NCI-H1105 (cell line): Measurements from ENCODE around the gene ZNF283.
"Not testable (repeated sequence)": the region's sequence is repeated elsewhere in the genome, so short reads cannot be mapped to it uniquely, and the experiment has no call there.

Experiments used
- DNase-seq: peaks from one replicate; lab custom pipeline; 2025; lab: John Stamatoyannopoulos, UW

Gene ZNF283

DNA sequence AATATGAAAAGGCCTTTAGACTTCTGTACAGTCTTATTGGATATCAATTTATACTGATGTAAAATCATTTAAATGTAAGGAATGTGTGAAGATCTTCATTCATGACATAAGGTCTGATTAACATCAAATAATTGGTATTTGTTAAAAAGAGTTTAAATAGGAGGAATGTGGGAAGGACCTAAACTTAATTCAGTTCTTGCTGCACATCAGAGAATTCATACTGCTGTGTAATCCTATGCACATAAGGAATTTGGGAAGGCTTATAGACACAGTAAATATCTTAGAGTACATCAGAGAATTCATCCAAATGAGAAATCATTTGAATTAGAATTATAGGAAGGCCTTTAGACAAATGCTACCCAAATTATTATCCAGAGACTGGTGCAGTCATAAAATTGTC is 21.7 kb downstream of the ZNF283 start:
- no peak for DNase-seq

DNA sequence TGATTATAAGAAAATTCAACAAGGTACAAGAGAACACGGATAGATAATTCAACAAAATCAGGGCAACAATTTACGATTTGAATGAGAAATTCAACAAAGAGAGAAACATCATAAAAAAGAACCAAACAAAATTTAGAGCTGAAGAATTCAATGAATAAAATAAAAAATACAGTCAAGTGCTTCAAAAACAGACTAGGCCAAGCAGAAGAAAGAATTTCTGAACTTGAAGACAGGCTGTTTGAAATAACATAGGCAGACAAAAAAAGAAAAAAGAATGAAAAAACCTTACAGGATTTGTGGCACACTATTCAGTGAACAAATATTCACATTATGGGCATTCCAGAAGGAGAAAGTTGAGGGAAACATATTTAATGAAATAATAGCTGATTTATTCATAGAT is 31.1 kb downstream of the ZNF283 start:
- no peak for DNase-seq

DNA sequence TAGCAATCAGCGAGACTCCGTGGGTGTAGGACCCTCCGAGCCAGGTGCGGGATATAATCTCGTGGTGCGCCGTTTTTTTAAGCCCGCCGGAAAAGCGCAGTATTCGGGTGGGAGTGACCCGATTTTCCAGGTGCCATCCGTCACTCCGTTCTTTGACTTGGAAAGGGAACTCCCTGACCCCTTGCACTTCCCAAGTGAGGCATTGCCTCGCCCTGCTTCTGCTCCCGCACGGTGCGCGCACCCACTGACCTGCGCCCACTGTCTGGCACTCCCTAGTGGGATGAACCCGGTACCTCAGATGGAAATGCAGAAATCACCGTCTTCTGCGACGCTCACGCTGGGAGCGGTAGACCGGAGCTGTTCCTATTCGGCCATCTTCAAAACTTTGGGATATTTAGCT is 39.8 kb downstream of the ZNF283 start:
- not testable (repeated sequence) for DNase-seq

DNA sequence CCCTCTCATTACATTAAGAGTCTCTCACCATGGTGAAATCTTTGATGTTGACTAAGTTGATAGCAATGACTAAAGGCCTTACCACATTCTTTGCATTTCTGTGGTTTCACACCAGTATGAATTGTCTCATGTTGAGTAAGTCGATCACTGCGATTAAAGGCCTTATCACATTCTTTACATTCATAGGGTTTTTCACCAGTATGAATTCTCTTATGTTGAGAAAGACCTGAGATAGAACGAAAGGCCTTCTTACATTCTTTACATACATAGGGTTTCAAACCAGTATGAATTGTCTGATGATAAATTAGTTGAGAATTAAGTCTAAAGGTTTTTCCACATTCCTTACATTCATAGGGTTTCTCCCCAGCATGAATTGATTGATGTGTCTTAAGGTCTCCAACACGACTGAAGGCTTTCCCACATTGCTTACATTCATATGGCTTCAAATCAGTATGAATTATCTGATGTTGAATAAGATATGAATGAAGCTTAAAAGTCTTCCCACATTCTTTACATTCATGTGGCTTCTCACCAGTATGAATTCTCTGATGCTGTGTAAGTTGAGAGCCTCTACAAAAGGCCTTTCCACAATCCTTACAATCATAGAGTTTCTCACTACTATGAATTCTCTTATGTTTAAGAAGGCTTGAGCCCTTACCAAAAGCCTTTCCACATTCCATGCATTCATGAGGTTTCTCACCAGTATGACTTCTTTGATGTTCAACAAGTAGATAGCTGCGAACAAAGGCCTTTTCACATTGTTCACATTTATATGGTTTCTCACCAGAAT is 45.6 kb downstream of the ZNF283 start:
- no peak for DNase-seq

DNA sequence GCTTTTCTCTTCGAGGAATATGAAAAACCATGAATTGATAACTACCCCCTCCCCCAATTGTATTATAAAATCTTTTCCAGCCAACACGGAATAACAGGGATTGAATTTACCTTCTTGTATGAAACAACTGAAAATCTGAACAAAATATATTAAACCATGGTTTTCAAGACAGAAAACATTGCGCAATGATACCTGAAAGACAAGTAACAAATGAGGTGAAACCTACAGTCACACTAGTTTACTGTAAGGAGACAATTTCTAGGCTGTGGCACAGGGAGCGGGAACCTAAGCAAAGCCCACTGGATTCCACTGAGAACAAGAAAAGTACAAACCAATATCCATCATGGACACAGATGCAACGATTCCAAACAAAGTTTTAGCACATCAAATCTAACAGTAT is 53.4 kb downstream of the ZNF283 start:
- DNase-seq: no peak

DNA sequence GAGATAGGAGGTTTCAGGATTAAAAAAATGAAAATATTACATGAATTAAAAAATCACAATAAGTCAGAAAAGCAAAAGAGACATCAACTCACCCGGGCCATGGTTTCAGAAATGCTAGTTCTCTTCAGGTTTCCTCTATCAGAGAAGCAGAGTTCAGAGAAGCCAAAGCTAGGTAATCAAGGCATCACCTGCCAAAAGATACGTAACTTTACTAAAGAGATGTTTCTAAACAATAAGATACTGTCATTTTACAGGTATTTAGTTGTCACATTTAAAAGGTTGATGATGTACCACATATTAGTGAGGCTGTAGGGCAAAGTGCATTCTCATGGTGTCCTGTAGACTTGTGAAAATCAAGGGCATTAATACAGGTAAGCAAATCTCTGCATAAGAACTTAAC is 56.7 kb downstream of the ZNF283 start, which contains the start of gene ZNF404:
Gene ZNF404 (minus strand): TSS at position 101 of the 400 bp plus-strand sequence.
- no peak for DNase-seq

DNA sequence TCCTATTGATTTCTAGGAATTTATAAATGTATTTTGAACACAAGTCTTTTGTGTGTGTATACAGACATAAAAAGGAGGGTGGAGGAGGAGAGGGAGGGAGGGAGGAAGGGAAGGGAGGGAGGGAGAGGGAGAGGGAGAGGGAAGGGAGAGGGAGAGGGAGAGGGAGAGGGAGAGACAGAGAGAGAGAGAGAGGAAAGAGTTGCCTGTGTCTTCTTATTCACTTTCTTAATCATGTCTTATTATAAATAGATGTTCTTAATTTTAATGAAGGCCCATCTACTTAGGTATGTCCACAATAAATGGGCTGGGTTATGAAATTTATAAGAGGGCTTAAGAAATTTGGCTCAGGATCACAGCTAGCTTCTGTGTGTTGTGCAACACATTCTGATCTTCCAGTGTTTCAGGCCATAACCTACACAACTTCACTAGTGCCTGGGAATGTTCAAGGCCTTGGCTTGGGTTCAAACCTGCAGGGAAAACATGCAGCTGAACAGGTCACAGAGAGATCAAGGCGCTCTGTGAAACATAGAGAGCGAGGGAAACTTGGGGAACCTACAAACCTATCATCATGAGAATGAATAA is 68.7 kb downstream of the ZNF283 start:
- DNase-seq: no peak
